CD1c-positive myeloid dendritic cell (primary cell): ENCODE results near the gene EEA1.

Experiments
- DNase-seq: peaks from one replicate; pipeline ENCODE4 v3.0.0-alpha.2; 2016; ENCODE audit errors: extremely low spot score

Gene EEA1

GRCh38 chr12:92938018-92938417, 8.9 kb upstream of the EEA1 start:
- DNase-seq: no peak

DNA sequence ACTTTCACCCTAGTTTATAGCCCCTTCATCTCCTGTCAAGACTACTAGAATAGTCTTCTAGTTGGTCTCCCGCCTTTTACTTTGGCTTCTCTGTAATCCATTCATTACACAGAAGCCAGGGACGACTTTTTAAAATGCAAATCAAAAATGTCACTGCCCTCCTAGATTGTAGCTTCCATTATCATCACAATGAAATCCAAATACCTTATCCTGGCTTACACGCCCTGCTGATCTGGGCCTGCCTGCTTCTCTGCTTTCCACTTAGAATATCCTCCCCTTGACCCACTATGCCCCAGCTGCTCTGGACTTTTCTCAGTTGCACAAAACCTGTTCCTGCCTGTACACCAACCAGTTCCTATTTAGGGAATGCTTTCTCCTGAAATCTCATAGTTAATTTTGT, 4.5 kb upstream of the EEA1 start:
- no peak for DNase-seq

DNA sequence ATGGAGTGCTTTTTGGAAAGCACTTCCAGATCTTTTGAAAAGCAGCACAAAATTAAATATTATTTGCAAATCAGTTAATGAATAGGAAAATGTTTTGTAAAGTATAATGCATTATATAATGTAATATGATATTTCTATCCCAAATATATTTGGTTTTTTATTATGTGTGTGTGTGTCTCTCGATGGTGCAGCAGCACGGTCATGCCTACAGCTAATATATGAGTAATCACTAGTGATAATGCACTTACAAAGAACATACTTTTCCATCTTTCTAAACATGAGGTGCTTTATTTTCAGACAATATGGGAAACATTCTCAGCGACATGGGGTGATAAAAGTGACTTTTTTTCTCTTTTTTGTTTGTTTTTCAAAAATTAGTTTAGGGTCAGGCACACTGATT, 1.3 kb upstream of the EEA1 start:
- DNase-seq: no peak

DNA sequence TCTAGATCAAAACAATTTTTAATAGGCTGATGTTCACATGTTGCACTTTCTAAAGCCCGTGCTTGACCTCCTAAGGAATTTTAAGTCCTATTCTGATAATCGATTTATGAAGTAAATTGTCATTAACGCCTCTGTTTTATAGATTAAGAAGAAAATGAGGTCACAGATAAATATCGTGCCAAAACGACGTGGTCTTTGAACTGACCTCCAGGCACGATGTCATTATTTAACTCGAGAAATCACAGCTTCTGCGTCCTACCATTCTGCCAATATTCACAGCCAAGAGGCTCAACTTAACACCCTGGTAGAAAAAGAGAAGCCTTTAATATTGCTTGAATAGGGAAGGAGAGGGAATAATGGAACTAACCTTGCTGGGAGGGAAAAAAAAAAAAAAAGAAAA, 888 bp upstream of the EEA1 start:
- peak; percentile 34 for DNase-seq

GRCh38 chr12:92928421-92928961, 604 bp downstream of the EEA1 start:
- DNase-seq: peak; percentile 70

DNA sequence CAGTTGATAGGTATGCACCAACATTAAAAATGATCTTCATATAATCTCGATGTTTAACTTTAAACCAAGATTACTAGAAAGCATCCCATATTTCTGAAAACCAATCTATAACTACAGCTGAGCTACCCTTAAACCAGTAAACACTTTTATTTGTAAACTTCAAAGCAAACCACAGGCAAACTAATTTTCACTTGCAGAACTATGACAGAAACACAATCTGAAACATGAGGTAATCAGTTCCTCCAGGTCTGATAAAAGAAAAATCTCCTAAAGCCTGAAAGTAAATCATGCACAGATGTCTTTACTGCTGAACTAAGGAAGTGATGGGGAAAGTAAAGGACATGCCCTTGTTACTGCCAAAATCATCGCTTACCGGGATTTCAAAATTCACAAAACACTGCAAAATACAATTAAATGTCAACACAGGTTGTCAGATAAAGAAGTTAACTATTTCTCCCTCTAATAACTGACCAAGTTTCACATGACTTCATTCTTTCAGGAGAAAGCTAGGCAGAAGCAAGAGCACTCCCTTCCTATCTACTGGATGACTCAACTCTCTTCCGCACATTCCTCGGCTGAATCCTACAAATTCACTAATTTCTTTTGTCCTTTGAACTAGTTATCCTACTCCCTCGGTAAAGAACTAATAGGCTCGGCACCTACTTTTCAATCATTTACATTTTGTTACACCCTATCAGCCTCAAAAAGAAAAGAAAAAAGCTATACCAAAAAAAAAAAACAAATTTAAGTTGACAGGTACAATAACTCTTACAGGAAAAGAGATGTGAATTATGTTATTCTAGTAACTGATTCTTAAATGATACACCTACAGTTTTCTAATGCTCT, 1.4 kb downstream of the EEA1 start:
- peak; percentile 72 for DNase-seq

- peak; percentile 84 for DNase-seq
Measured at GRCh38 chr12:92927055-92927435, 2.0 kb downstream of the EEA1 start.

GRCh38 chr12:92926549-92926948, 2.5 kb downstream of the EEA1 start:
- no peak for DNase-seq

DNA sequence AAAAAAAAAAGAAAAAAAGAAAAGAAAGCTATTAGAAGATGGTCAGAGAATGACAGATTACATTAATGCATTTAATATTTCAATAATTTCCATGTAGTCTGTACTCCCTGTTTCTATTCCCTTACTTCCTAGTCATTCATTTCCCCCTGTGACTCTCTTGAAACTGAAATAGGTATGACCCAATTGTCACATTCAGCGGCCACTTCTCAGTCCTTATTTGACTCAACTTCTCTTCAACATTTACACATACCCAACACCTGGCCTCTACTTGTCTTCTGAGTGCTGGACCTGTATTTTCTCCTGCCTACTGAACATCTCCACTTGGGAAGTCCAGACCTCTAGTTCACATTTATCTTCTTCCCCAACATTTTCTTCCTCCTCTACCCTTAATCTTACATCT, 7.2 kb downstream of the EEA1 start:
- DNase-seq: peak; percentile 47

DNA sequence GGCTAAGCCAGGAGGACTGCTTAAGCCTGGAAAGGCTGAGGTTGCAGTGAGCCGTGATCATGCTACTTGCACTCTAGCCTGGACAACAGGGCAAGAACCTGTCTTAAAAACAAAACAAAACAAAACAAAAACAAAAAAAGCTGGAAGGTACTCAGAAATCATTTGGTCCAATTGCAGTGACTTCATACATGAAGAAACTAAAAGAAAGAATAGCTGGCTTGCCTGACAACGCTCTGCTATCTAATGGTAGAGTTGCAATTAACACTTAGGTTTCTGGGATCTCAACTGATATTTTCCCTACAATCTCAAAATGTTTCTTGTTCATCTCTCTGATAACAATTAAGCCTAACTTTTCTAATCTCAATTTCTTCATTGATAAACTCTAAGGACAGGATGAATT, 13.7 kb downstream of the EEA1 start:
- no peak for DNase-seq

GRCh38 chr12:92914170-92914569, 14.9 kb downstream of the EEA1 start:
- no peak for DNase-seq

DNA sequence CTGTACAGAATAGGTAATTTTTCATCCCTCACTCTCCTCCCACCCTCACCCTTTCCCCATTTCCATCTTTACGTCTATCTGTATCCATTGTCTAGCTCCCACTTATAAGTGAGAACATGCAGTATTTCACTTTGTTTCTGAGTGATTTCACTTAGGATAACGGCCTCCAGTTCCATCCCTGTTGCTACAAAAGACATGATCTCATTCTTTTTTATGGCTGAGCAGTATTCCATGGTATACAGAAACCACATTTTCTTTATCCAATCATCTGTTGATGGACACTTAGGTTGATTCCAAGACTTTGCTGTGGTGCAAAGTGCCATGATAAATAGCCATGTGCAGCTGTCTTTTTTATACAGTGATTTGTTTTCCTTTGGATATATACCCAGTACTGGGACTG, 16.4 kb downstream of the EEA1 start:
- no peak for DNase-seq

DNA sequence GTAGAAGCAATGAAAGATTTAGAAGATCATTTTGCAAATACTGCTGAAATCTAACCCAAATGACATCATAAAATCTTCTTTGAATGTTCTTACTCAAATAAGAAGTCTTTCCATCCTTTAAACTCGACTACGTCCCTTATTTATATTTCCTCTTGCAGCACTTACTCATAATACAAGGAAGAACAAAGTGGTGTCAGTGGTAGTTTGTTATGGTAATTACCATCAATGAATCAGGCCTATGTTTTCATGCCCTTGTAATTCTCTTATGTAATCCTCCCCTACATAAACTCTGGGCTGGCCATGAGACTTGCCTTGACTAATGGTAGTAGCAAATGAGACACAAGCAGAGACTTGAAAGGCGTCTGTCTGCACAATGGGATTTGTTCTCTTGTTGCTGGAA, 17.0 kb downstream of the EEA1 start:
- peak; percentile 66 for DNase-seq

GRCh38 chr12:92911339-92911738, 17.8 kb downstream of the EEA1 start:
- peak; percentile 41 for DNase-seq

GRCh38 chr12:92908108-92908507, 21.0 kb downstream of the EEA1 start:
- peak; percentile 18 for DNase-seq

DNA sequence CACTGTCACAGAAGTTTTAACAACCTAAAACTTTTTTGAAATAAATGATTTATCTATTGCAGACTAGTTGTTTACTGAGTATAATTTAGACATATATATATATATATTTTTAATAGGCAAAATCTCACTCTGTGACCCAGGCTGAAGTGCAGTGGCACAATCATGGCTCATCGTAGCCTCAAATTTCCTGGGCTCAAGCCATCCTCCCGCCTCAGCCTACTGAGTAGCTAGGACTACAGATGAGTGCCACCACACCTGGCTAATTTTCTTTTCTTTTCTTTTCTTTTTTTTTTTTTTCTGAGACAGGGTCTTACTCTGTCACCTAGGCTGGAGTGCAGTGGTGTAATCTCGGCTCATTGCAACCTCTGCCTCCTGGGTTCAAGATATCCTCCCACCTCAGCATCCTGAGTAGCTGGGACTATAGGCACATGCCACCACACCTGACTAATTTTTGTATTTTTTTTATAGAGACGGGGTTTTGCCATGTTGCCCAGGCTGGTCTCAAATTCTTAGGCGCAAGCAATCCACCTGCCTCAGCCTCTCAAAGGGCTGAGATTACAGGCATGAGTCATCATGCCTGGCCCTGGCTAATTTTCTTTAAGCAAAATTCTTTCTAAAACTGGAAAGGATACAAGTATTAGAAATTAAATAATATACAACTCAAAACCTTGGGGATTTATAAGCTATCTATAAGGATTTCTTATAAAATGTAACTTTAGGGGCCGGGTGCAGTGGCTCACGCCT, 23.1 kb downstream of the EEA1 start:
- no peak for DNase-seq

GRCh38 chr12:92905258-92905810, 23.8 kb downstream of the EEA1 start:
- no peak for DNase-seq

- DNase-seq: peak; percentile 46
Measured at GRCh38 chr12:92900941-92901340, 28.2 kb downstream of the EEA1 start.

GRCh38 chr12:92899386-92900001, 29.6 kb downstream of the EEA1 start:
- peak; percentile 33 for DNase-seq

- no peak for DNase-seq
Measured at GRCh38 chr12:92898755-92899154, 30.3 kb downstream of the EEA1 start.

- DNase-seq: no peak
Measured at GRCh38 chr12:92897844-92898243, 31.3 kb downstream of the EEA1 start.

- DNase-seq: no peak
Measured at GRCh38 chr12:92890601-92891106, 38.4 kb downstream of the EEA1 start.
